Panc1 (cell line): ENCODE results near the gene APOOL. TPM values are rescaled to one million over a fixed set of nuclear protein-coding genes. Genes with fewer than 3 reads are reported as not detected.

Experiments
- ATAC-seq: fragments of 200-7000 bp; cut with Tn5 transposase; 2 replicates; pipeline ENCODE4 v1.9.1; 2020; ENCODE audit warnings: mild to moderate bottlenecking, moderate library complexity
- BruUV-seq: library from RNA; stranded (reverse); fragments of 400-500 nt; replicated peaks from 2 replicates; lab custom pipeline; 2021; lab: Mats Ljungman, UMichigan
- CTCF ChIA-PET: fragments of 300-600 bp; sonication (Branson Sonifier 250); formaldehyde crosslinking; loops from one replicate; lab custom pipeline; 2022; ENCODE audit warnings: antibody characterized with exemption; lab: Charles Lee
- POLR2A ChIA-PET: fragments of 300-600 bp; sonication (Branson Sonifier 250); formaldehyde crosslinking; loops from one replicate; lab custom pipeline; 2022; ENCODE audit warnings: antibody characterized with exemption; lab: Charles Lee
- DNase-seq: peaks from one replicate; pipeline ENCODE4 v3.0.0-alpha.2; 2010; ENCODE audit warnings: low read depth, low spot score
- H3K27ac ChIP-seq: 2 replicates; pipeline ENCODE4 v1.5.1; 2011; ENCODE audit warnings: mild to moderate bottlenecking, low read length, inconsistent platforms
- H3K27me3 ChIP-seq: fragments of 200-500 bp; sonication (Bioruptor generic); 2 replicates; pipeline ENCODE4 v1.6.0; 2014; ENCODE audit warnings: low read length, inconsistent platforms; ENCODE audit not compliant: control insufficient read depth, insufficient read depth
- H3K36me3 ChIP-seq: fragments of 200-500 bp; sonication (Bioruptor generic); 2 replicates; pipeline ENCODE4 v1.5.1; 2014; ENCODE audit warnings: inconsistent platforms, mild to moderate bottlenecking, low read length, moderate library complexity; ENCODE audit not compliant: control insufficient read depth, insufficient read depth
- H3K4me1 ChIP-seq: 2 replicates; pipeline ENCODE4 v1.5.1; 2011; ENCODE audit warnings: inconsistent platforms, mild to moderate bottlenecking, low read length, moderate library complexity; ENCODE audit not compliant: control insufficient read depth, insufficient read depth
- H3K4me3 ChIP-seq, 2 experiments: 2 replicates each; pipeline ENCODE4 v1.5.1; 2011 to 2012; ENCODE audit warnings: low read depth in 2 of 2, low read length in 2 of 2, mild to moderate bottlenecking in 2 of 2, inconsistent platforms in 1 of 2, moderate library complexity in 1 of 2
- H3K9me3 ChIP-seq: fragments of 200-500 bp; sonication (Bioruptor generic); 2 replicates; pipeline ENCODE4 v1.5.1; 2014; ENCODE audit warnings: low read depth, mild to moderate bottlenecking, inconsistent platforms, low read length, moderate library complexity; ENCODE audit not compliant: control insufficient read depth, insufficient read depth
- POLR2AphosphoS5 ChIP-seq: IDR thresholded peaks from 2 replicates; pipeline ENCODE4 v1.6.1; 2012; ENCODE audit warnings: mild to moderate bottlenecking, low read depth, low read length, moderate library complexity
- SIN3A ChIP-seq: IDR thresholded peaks from 2 replicates; pipeline ENCODE4 v1.6.1; 2012; ENCODE audit warnings: low read depth, mild to moderate bottlenecking, low read length, moderate library complexity, borderline replicate concordance; ENCODE audit not compliant: insufficient read depth
- TCF7L2 ChIP-seq: IDR thresholded peaks from 2 replicates; pipeline ENCODE4 v1.6.1; 2011; ENCODE audit warnings: mild to moderate bottlenecking, low read depth, low read length, inconsistent platforms
- in situ Hi-C: cut with HindIII; loops from 2 replicates; pipeline ENCODE4 v1.10.0; 2016; ENCODE audit warnings: low sequenced_read_pairs, low pct_unique_long_range_greater_than_20kb
- intact Hi-C: fragments of 100-400 bp; cut with micrococcal nuclease; formaldehyde crosslinking; loops from one replicate; pipeline ENCODE4 v1.10.0; 2022; ENCODE audit not compliant: unreplicated experiment
- total RNA-seq: library from RNA; stranded (reverse); gene quantifications from one replicate; pipeline ENCODE4 v1.2.1, GENCODE V29; 2021; ENCODE audit not compliant: unreplicated experiment
- TF ChIP-seq, protein P1 (sequence below), 2 experiments: IDR thresholded peaks; 2 replicates each; pipeline ENCODE4 v1.6.1; 2011 to 2012; ENCODE audit warnings: low read depth in 2 of 2, control low read depth in 1 of 2, low read length in 1 of 2, mild to moderate bottlenecking in 1 of 2, moderate library complexity in 1 of 2; ENCODE audit not compliant: insufficient read depth in 1 of 2
- TF ChIP-seq, protein P2 (sequence below): fragments of 450-650 bp; IDR thresholded peaks from 2 replicates; pipeline ENCODE4 v1.5.1; 2017; ENCODE audit warnings: mild to moderate bottlenecking

Gene APOOL
- total RNA-seq, 1 experiment from 2014 or later = 28.1 TPM

DNA sequence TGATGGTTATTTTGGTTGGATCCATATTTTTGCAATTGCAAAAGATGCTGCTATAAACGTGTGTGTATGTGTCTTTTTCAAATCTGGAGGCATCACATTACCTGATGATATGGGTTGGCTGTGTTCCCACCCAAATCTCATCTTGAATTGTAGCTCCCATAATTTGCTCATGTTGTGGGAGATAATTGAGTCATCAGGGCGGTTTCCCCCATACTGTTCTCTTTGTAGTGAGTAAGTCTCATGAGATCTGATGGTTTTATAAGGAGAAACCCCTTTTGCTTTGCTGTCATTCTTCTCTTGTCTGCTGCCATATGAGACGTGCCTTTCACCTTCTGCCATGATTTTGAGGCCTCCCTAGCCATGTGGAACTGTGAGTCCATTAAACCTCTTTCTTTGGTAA, 33.4 kb downstream of the APOOL start:
- DNase-seq (no peak), ATAC-seq (no peak)
- H3K4me1 ChIP-seq = no peaks in the 10 kb centered on the region
- H3K9me3 ChIP-seq = no peaks in the 10 kb centered on the region
- no TSS peak for BruUV-seq
- no peaks in the 10 kb centered on the region for H3K36me3 ChIP-seq
- no peak overlapping the region for H3K27ac ChIP-seq
- POLR2A ChIA-PET = no interaction called here
- CTCF ChIA-PET = no interaction called here
- intact Hi-C loops = no loop called here
- H3K4me3 ChIP-seq = no peak overlapping the region
- TF ChIP-seq, protein P1, sequence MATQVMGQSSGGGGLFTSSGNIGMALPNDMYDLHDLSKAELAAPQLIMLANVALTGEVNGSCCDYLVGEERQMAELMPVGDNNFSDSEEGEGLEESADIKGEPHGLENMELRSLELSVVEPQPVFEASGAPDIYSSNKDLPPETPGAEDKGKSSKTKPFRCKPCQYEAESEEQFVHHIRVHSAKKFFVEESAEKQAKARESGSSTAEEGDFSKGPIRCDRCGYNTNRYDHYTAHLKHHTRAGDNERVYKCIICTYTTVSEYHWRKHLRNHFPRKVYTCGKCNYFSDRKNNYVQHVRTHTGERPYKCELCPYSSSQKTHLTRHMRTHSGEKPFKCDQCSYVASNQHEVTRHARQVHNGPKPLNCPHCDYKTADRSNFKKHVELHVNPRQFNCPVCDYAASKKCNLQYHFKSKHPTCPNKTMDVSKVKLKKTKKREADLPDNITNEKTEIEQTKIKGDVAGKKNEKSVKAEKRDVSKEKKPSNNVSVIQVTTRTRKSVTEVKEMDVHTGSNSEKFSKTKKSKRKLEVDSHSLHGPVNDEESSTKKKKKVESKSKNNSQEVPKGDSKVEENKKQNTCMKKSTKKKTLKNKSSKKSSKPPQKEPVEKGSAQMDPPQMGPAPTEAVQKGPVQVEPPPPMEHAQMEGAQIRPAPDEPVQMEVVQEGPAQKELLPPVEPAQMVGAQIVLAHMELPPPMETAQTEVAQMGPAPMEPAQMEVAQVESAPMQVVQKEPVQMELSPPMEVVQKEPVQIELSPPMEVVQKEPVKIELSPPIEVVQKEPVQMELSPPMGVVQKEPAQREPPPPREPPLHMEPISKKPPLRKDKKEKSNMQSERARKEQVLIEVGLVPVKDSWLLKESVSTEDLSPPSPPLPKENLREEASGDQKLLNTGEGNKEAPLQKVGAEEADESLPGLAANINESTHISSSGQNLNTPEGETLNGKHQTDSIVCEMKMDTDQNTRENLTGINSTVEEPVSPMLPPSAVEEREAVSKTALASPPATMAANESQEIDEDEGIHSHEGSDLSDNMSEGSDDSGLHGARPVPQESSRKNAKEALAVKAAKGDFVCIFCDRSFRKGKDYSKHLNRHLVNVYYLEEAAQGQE (IDR thresholded peaks at IDR 0.05; ENCODE audit: insufficient read depth in 1 of 2, low read depth in 2 of 2, low read length in 1 of 2) = no peak
- TF ChIP-seq TCF7L2 (no peak), SIN3A (no peak), POLR2AphosphoS5 (no peak)
- TF ChIP-seq, protein P2, sequence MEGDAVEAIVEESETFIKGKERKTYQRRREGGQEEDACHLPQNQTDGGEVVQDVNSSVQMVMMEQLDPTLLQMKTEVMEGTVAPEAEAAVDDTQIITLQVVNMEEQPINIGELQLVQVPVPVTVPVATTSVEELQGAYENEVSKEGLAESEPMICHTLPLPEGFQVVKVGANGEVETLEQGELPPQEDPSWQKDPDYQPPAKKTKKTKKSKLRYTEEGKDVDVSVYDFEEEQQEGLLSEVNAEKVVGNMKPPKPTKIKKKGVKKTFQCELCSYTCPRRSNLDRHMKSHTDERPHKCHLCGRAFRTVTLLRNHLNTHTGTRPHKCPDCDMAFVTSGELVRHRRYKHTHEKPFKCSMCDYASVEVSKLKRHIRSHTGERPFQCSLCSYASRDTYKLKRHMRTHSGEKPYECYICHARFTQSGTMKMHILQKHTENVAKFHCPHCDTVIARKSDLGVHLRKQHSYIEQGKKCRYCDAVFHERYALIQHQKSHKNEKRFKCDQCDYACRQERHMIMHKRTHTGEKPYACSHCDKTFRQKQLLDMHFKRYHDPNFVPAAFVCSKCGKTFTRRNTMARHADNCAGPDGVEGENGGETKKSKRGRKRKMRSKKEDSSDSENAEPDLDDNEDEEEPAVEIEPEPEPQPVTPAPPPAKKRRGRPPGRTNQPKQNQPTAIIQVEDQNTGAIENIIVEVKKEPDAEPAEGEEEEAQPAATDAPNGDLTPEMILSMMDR = no peak
- in situ Hi-C loops = no loop called here
- no peaks in the 10 kb centered on the region for H3K27me3 ChIP-seq

- ChIA-PET POLR2A (no interaction called here), CTCF (interaction anchor here (0.6 kb wide), 1 partner anchor 143 kb away, joined by 3 read pairs; no protein-coding TSS in a partner anchor)
- in situ Hi-C loops = no loop called here
- TF ChIP-seq, protein P2 = no peak
- TF ChIP-seq SIN3A (no peak), TCF7L2 (no peak), POLR2AphosphoS5 (no peak)
- TF ChIP-seq, protein P1 (IDR thresholded peaks at IDR 0.05; ENCODE audit: insufficient read depth in 1 of 2, low read depth in 2 of 2, low read length in 1 of 2) = no peak
- intact Hi-C loops = no loop called here
- Histone ChIP-seq H3K9me3 (no peaks in the 10 kb centered on the region), H3K27me3 (no peaks in the 10 kb centered on the region), H3K27ac (no peak overlapping the region), H3K4me1 (no peaks in the 10 kb centered on the region), H3K36me3 (no peaks in the 10 kb centered on the region), H3K4me3 (no peak overlapping the region)
- ATAC-seq = no peak
- no TSS peak for BruUV-seq
- no peak for DNase-seq
These were observed 48.0 kb downstream of the APOOL start for GRCh38 chrX:85051627-85052026.
